T-helper 1 cell treated with Interleukin-12 subunit alpha and Interleukin-12 subunit beta and Interleukin-4 antibody, amounts not matched to agents 30 ng/mL and 1 ng/mL, for 36 hours (primary cell): ENCODE data around the gene ZNF692. TPM values are rescaled to one million over a fixed set of nuclear protein-coding genes. Genes with fewer than 3 reads are reported as not detected.

Experiments used
- intact Hi-C: fragments of 100-400 bp; cut with micrococcal nuclease; formaldehyde crosslinking; loops from one replicate; pipeline ENCODE4 v1.15.1; 2024
- total RNA-seq: library from RNA; stranded (reverse); gene quantifications from 2 replicates; pipeline ENCODE4 v1.2.3, GENCODE V29; 2022

Gene ZNF692
- total RNA-seq, 1 donor from 2014 or later: 65.2 TPM

DNA sequence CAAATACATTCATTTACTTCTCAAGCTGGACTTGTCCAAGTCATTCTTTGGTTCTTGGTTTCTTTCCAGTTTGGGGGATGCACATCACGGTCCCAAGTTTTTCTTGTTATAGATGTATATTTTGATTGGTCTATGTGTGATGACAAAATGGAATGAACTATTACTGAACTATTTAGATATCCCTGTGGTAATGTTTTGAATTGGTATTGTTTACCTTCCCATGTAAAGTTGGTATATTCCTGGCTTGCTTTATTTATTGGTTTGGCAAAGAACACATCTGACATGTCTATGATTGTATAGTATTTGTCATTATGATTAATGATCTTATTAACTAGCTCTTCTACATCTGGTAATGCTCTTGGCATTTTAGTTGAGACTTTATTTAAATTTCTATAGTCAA lies 22.4 kb upstream of the ZNF692 start:
- intact Hi-C loops: no loop called here

DNA sequence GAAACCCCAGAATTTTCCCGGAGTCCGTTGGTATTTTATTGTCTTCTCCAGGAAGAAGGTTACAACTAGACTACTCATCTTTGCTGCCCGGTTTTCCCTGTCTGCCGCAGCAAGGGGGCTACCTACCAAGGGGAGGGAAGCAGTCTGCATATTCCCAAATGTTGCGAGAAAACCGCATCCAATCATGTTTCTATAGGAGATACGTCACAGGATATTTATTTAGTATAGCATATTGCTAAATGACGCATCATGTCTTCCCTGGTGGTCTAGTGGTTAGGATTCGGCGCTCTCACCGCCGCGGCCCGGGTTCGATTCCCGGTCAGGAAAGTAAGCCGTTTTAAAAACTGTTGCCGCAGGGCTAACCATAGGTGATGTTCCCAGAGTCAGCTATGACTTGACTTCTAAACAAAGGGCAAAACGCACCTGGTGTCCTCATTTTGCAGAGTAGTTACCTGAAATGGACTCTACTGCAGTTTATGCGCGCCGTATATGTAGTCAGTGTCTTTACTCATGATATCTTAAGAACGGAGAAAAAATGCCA lies 15.2 kb upstream of the ZNF692 start:
- intact Hi-C loops: loop anchor here (1.0 kb wide), 7 partner anchors 11 to 470 kb away; partner anchors contain the start of genes PGBD2, ZNF672 and ZNF692

DNA sequence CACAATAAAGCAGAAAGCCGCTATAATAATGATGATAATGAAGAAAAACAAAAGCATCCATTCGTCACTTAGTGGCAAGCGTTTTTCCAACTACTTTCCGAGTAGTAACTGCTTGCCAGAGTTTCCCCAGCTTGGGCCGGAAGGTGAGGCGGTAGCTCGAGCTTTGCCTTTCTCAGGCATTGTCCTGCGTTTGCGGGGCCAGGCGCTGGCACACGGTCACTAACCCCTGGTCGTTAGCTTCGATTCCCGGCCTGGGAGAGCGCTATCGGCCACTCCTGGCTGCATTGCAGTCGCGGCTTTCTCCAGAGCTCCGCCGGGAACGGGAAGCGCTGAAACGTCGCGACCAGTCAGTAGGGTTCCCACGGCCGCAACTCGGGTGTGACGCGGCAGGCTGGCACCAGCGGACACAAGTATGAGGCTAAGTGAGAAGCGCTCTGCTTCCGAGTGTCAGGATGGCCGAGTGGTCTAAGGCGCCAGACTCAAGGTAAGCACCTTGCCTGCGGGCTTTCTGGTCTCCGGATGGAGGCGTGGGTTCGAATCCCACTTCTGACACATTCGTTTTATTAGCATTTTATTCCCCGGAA lies 14.6 kb upstream of the ZNF692 start:
- intact Hi-C loops: loop anchor here (1.0 kb wide), 4 partner anchors 10 to 469 kb away; partner anchors contain the start of gene ZNF692

DNA sequence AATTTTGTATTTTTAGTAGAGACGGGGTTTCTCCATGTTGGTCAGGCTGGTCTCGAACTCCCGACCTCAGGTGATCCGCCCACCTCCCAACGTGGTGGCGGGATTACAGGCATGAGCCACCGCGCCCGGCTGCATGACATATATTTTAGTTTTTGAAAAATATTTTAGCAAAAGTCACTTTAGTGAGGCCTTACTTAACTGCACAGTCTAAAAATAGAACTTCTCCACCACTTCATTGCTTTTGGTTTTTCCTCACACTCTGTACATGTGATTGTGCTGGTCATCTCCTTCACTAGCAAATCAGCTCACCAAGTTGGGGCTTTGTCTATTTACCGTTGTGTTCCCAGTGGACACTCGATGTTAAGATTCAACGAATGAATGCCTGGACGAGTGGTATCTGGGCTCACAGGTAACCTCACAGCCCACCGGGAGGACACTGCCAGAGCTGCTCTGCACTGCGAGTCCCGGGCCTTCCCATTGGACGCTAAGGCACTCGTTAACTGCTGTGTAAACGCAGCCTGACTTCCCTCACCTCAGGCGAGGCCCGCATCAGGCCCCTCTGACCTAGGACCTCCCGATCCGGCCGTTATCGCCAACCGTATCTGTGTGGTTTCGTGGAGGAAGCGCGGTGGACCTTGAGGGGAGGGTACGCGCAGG lies 14.0 kb upstream of the ZNF692 start:
- intact Hi-C loops: loop anchor here (1.0 kb wide), 4 partner anchors 10 to 469 kb away; partner anchors contain the start of gene ZNF692

DNA sequence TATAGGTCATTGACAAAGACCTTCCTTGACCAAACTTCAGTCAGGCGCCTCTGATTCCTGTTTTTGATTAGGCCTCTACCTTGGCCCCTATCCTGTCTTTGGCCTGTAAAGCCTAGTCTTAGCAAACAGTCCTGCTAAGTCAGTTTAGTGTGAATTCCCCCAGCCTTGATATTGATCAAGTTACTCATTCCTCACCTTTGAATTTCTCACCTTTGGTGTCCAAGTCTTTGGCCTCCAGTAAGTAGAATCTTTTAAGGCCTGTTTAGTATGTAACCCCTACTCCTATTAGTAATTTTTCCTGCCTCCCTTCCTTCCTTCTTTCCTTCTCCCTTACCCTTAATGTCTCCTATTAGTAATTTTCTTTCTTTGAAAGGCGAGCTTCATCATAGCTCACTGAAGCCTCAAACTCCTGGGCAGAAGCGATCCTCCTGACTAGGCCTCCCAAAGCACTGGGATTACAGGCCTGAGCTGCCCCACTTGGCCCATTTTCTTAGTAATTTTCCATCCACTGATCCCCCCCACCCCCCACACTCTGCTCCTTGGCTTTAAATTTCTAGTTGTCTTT lies 13.0 kb upstream of the ZNF692 start:
- intact Hi-C loops: no loop called here

DNA sequence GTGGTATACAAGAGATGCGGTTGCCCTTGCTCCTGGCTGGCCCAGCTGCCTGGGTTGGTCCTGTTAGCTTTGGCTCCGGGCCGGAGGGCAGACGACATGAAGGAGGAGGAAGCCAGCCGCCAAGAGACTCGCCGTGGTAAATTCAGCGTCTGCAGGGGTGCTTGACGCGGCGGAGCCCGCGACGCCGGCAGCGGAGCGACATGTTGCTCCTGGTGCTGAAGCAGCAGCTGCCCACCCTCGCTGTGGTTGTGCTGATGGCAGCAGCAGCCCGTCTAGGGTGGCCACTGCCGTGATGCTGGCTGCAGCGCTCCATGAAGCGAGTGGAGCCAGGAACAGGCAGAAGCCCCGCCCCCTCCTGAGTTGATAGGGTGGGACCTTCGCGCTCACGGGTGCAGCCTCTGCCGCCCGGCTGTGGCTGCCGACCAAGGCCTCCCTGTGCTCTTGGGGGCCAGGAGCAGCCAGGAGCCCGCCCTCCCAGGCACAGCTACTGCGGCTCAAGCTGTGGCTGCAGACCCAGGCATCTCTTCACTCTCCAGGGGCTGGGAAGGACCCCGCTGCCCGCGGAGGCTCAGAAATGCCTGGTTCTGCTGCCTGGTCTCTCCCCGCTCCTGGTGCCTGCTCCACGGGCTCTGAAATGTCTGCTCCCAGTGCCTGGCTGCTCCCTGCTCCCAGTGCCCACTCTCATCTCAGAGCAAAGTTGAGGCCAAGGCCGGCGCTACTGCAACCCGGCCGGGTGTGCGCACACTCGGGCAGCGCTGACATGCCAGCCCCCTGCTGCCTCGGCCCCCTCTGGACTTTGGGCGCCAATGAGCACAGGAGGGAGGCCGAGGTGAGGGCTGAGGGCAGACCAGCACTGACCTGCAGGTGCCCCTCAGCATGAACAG lies 4.4 kb upstream of the ZNF692 start:
- intact Hi-C loops: loop anchor here (1.0 kb wide), 4 partner anchors 10 to 43 kb away; partner anchors contain the start of genes PGBD2 and ZNF672

DNA sequence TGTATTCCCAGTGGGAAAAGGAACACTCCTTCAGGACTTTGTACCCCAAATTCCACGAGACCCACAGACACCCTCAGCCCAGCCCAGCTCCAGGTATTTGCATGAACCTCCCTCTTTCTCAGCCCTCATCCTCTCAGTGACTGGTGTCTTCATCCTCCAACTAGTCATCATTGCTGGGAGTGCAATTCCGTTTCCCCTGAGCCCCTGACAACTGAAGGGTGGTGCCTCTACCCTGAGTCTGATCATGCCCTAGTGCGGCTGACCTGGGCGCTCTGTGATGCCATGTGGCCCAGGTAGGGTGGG lies 3.8 kb upstream of the ZNF692 start:
- intact Hi-C loops: no loop called here

DNA sequence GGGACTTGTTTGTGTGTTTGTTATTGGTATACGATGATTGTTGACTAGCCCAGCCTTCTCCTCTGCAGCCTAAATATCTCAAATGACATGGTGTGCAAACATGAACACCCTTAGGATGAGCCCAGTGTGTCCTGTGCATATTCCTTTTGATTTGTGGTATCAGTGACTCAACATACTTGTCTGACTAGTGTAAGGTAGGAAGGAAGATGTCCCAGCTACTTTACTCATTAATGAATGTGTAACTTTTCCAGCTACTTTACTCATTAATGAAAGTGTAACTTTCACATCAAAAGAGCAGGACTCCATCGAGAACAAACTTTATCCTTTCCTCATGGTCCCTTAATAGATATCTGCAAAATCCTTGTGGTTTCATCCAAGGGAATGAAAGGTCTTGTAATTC lies 2.7 kb upstream of the ZNF692 start:
- intact Hi-C loops: no loop called here

DNA sequence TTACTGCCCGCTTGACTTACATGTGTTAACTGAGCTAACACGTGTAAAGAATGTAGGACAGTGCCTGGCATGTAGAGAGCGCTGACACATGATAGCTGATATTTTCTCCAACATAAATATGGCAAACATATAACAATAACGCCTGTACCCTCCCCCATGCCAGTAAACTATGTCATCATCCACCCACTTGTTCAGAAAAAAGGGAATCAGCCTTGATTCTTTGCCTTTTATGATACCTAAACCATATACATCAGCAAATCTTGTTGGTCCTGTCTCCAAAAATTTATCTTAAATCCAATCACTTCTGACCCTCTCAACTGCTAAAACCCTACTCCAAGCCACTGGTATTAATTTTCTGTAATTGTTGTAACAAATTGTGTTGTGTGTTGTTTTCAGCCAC lies 1.1 kb upstream of the ZNF692 start:
- intact Hi-C loops: no loop called here

DNA sequence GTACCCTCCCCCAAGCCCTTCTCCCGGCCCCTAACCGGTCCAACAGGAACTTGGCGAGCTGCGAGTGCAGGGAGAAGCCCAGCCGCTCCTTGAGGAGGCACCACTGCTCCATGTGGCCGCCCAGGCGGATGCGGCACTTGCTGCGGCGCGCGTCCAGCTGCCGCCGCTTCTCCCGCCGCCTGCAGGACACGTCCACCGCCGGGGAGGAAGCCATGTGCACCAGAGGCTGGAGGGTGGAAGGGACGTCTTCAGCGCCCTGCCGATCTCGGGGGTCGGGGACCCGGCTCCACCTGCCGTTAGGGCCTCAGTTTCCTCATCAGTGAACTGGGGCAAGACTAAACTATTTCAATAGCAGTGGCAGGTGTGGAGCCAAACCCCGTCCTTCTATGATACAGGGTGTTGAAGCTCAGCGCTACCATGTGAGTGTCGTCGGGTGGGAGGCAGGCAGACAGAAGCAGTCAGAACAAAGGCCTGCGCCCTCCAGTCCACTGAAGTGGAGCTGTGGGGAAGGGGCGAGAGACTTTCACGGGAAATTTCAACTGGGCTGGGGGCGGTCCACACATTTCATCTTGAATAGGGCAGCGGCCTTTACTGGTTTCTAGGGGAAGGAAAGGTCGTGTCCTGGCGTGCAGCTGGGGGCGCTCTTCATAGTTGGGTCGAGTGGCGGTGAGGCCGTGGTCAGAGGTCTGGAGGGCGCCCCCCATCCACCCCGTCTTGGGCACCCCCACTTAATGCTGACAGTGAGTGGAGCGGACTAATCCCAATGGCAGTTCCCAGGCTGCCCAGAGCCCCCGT lies 592 bp downstream of the ZNF692 start:
- intact Hi-C loops: loop anchor here (1.0 kb wide), 3 partner anchors 32 to 454 kb away; no protein-coding TSS in a partner anchor

DNA sequence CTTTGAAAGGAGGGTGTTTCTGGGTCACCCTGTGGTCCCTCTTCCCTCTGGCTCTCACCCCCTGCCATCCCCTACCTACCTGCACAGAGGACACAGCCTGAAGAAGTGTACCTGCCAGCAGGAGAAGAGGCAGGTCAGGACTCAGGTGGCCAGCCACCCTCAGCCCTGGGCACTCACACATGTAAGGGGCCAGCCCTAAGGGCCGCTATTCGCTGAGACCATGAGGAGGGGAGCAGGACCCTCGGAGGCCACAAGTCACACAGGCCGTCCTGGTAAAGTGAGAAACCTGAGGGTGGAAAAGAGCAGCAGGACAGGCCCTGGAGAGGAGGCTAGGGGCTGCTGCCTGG lies 1.2 kb downstream of the ZNF692 start:
- intact Hi-C loops: loop anchor here (1.0 kb wide), 3 partner anchors 31 to 453 kb away; no protein-coding TSS in a partner anchor

DNA sequence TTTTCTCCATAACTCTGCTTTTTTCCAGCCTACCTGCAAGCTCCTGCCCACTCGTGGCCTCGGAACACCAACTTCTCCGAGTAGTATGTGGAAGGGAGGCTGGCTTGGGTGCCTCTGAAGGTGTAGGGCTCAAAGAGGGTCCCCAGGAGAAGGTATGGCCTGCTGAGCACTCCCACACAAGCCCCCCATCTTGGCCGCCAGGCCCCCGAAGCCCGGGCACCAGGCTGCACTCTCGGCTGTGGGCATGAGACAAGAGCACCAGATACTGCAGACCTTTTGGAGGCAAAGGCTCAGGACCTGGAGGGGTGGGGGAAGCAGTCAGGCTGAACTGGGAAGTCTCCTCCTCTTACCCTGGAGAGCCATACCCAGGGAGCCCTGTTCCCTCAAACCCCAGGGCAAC lies 1.7 kb downstream of the ZNF692 start:
- intact Hi-C loops: no loop called here

DNA sequence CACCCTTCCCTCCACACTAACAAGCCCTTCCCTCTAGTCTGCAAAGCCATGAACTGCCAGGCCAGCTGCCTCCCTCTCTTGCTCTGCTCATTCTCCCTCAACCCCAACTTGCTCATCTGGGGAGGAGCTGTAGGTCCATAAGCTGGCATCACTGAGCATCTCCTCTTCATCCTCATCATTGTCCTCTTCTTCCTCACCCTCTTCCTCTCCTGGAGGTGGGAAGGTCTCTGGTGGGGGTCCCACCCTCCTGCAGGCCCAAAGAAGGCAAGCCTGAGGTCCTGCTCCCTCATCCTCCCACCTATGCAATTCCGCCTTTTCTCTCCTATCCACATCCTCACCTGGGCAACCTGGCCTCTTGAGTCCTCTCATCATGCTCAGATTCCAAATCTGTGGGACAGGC lies 2.7 kb downstream of the ZNF692 start:
- intact Hi-C loops: no loop called here

DNA sequence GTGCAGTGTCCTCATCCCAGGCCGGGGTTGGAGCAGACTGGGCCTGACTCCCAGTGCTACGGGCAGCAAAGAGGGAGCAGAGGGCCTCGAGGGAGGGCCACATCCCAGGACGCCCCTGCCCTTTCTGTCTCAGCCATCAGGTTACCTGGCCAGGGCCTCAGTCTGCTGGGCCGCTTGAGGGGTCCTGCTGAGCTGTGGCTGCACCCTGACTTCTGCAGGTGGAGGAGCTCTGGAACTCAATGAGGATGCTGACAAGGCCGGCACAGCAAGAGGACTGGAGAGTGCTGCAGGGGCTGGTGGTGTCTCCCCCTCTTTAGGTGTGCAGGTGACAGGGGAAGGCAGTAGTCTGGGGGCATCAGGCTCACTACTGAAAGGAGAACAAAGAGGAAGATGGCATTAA lies 3.3 kb downstream of the ZNF692 start:
- intact Hi-C loops: no loop called here

DNA sequence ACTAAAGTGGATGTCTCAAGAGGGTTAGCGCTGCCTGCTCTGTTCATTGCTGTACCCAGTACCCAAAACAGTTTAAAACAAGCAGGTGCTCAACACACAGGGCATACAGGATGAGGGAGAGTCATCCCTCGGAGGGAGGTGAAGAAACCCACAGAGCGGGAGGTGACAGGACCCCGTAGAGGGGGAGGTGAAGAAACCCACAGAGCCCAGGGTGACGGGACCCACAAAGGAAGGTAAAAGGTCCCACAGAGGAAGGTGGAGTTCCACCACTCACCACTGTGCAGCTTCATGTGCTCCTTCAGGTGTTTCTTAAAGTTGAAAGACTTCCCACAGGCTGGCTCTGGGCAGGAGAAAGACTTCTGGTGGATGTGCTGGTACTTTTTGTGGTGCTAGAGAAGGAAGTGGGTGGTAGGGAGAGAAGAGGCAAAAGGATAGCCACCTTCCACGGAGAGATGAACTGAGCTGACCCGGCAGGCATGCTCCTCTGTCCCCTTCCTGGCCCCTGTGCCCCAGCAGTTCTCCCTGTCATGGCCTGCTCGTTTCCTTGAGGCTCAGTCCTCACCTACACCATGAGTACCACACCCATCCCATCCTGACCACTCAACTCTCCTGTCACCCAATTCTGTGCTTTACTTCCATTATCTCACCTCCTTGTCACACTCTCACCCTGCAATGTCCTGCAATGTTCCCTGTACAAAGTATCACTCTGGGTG lies 5.1 kb downstream of the ZNF692 start:
- intact Hi-C loops: no loop called here

DNA sequence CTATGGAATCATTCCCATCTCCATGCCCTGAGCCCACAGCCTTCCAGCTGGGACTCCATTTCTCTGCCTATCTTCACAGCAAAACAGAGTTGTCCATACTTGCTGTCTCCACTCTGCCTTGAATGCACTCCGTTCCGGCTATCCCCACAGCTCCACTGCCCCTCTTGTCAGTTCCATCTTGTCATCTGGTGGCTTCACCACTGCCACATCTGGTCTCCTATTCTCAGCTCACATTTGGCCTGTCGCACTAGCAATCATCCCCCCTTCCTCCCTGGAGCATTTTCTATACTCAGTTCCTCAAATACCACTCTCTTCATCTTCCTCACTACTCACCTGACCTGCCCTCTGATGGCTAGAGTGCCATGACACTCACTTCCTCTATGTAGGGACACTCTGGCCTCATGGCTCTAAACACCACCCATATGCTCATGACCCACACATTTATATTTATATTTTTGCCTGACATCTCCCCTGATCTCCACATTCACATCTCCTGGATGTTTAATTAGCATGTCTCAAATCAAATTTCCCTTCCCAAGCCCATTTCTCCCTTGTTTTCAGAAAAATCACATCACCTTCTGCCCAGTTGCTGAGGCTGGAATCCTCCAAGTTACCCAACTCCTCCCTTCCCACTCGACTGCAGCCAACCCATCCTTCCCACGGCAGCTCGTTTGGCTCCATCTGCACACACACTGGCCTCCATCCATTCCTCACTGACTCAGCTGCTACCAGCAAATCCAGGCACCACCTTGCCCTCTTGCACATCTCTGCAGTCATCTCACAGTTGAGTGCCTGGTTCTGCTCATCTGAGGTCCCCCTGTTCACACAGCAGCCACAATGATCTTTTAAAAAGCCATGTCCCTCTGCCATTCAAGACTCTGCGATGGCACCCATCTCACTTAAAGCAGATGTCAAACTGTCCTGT lies 6.1 kb downstream of the ZNF692 start:
- intact Hi-C loops: no loop called here

DNA sequence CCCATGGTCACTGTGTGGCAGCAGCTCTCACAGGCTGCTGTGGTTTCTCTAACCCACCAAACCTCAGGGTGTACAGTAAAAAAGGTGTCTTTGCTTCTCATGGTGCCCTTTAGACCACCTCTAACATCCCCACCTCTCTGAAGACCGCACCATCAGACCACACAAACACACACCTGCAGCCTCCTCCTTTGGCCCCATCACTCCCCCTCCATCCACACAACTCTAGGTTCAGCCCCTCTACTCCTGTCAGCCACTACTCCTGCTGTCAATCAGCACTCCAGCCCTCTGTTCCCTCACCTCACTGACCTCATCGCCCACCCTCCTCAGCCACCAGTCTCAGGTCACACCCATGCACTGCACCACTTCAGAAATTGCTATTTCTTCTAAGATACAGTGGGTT lies 7.5 kb downstream of the ZNF692 start:
- intact Hi-C loops: no loop called here

DNA sequence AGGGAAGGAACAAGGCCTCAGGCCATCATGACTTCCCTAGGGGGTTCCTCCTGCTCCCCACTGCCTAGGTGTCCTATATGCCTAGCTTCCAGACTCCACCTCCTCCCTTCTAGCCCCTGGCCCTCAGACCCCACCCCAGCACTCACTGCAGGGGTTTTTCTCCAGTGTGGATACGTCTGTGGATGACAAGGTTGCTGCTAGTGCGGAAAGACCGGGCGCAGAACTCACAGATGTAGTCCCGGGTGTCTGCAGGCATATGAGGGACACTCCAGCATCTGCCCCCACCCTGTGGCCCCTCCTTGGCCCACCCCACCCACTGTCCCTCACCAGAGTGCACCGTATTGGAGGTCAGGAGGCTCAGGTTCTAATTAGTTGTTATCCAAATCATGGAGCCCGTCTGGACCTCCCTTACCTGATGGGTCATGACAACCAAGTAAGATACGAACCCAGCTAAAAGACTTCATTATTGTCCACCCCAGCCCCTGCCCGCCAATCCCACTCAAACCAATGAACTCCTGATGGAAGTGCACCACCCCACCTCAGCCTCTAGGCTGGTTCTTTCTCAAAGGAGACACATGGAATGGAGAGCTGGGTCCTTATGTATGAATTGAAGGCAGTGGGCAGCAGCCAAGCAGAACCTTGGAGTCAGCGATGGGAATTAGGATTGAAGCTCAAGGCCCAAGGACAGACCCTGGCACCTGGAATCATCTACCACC lies 8.2 kb downstream of the ZNF692 start:
- intact Hi-C loops: no loop called here
